Panc1 (cell line): ENCODE data around the gene PPARD. TPM values are rescaled to one million over a fixed set of nuclear protein-coding genes. Genes with fewer than 3 reads are reported as not detected.

Experiments used
- ATAC-seq: fragments of 200-7000 bp; cut with Tn5 transposase; 2 replicates; pipeline ENCODE4 v1.9.1; 2020; ENCODE audit warnings: mild to moderate bottlenecking, moderate library complexity
- BruUV-seq: library from RNA; stranded (reverse); fragments of 400-500 nt; replicated peaks from 2 replicates; lab custom pipeline; 2021; lab: Mats Ljungman, UMichigan
- CTCF ChIA-PET: fragments of 300-600 bp; sonication (Branson Sonifier 250); formaldehyde crosslinking; loops from one replicate; lab custom pipeline; 2022; ENCODE audit warnings: antibody characterized with exemption; lab: Charles Lee
- POLR2A ChIA-PET: fragments of 300-600 bp; sonication (Branson Sonifier 250); formaldehyde crosslinking; loops from one replicate; lab custom pipeline; 2022; ENCODE audit warnings: antibody characterized with exemption; lab: Charles Lee
- DNase-seq: peaks from one replicate; pipeline ENCODE4 v3.0.0-alpha.2; 2010; ENCODE audit warnings: low read depth, low spot score
- H3K27ac ChIP-seq: 2 replicates; pipeline ENCODE4 v1.5.1; 2011; ENCODE audit warnings: mild to moderate bottlenecking, low read length, inconsistent platforms
- H3K27me3 ChIP-seq: fragments of 200-500 bp; sonication (Bioruptor generic); 2 replicates; pipeline ENCODE4 v1.6.0; 2014; ENCODE audit warnings: low read length, inconsistent platforms; ENCODE audit not compliant: control insufficient read depth, insufficient read depth
- H3K36me3 ChIP-seq: fragments of 200-500 bp; sonication (Bioruptor generic); 2 replicates; pipeline ENCODE4 v1.5.1; 2014; ENCODE audit warnings: inconsistent platforms, mild to moderate bottlenecking, low read length, moderate library complexity; ENCODE audit not compliant: control insufficient read depth, insufficient read depth
- H3K4me1 ChIP-seq: 2 replicates; pipeline ENCODE4 v1.5.1; 2011; ENCODE audit warnings: inconsistent platforms, mild to moderate bottlenecking, low read length, moderate library complexity; ENCODE audit not compliant: control insufficient read depth, insufficient read depth
- H3K4me3 ChIP-seq, 2 experiments: 2 replicates each; pipeline ENCODE4 v1.5.1; 2011 to 2012; ENCODE audit warnings: low read depth in 2 of 2, low read length in 2 of 2, mild to moderate bottlenecking in 2 of 2, inconsistent platforms in 1 of 2, moderate library complexity in 1 of 2
- H3K9me3 ChIP-seq: fragments of 200-500 bp; sonication (Bioruptor generic); 2 replicates; pipeline ENCODE4 v1.5.1; 2014; ENCODE audit warnings: low read depth, mild to moderate bottlenecking, inconsistent platforms, low read length, moderate library complexity; ENCODE audit not compliant: control insufficient read depth, insufficient read depth
- CTCF ChIP-seq: fragments of 450-650 bp; IDR thresholded peaks from 2 replicates; pipeline ENCODE4 v1.5.1; 2017; ENCODE audit warnings: mild to moderate bottlenecking
- POLR2AphosphoS5 ChIP-seq: IDR thresholded peaks from 2 replicates; pipeline ENCODE4 v1.6.1; 2012; ENCODE audit warnings: mild to moderate bottlenecking, low read depth, low read length, moderate library complexity
- REST ChIP-seq, 2 experiments: IDR thresholded peaks; 2 replicates each; pipeline ENCODE4 v1.6.1; 2011 to 2012; ENCODE audit warnings: low read depth in 2 of 2, control low read depth in 1 of 2, low read length in 1 of 2, mild to moderate bottlenecking in 1 of 2, moderate library complexity in 1 of 2; ENCODE audit not compliant: insufficient read depth in 1 of 2
- SIN3A ChIP-seq: IDR thresholded peaks from 2 replicates; pipeline ENCODE4 v1.6.1; 2012; ENCODE audit warnings: low read depth, mild to moderate bottlenecking, low read length, moderate library complexity, borderline replicate concordance; ENCODE audit not compliant: insufficient read depth
- TCF7L2 ChIP-seq: IDR thresholded peaks from 2 replicates; pipeline ENCODE4 v1.6.1; 2011; ENCODE audit warnings: mild to moderate bottlenecking, low read depth, low read length, inconsistent platforms
- in situ Hi-C: cut with HindIII; loops from 2 replicates; pipeline ENCODE4 v1.10.0; 2016; ENCODE audit warnings: low sequenced_read_pairs, low pct_unique_long_range_greater_than_20kb
- intact Hi-C: fragments of 100-400 bp; cut with micrococcal nuclease; formaldehyde crosslinking; loops from one replicate; pipeline ENCODE4 v1.10.0; 2022; ENCODE audit not compliant: unreplicated experiment
- total RNA-seq: library from RNA; stranded (reverse); gene quantifications from one replicate; pipeline ENCODE4 v1.2.1, GENCODE V29; 2021; ENCODE audit not compliant: unreplicated experiment

The PPARD gene
- total RNA-seq, 1 experiment from 2014 or later, result 14.4 TPM

- H3K27me3 ChIP-seq, result no peaks in the 10 kb centered on the region
- no peak for DNase-seq
- ATAC-seq, result no peak
- ChIA-PET CTCF (interaction anchor here (0.6 to 1.4 kb wide), 4 partner anchors 10 to 105 kb away, joined by 3 to 7 read pairs (median 4); no protein-coding TSS in a partner anchor), POLR2A (interaction anchor here (0.6 kb wide), 2 partner anchors 29 to 120 kb away, joined by 4 to 10 read pairs; no protein-coding TSS in a partner anchor)
- BruUV-seq, result TSS peak; percentile 80
- peak overlapping the region; percentile 83 to 89 for H3K4me3 ChIP-seq
- in situ Hi-C loops, result no loop called here
- peak overlapping the region; percentile 51; the same call in 1 of the 2 replicates for H3K27ac ChIP-seq
- no peaks in the 10 kb centered on the region; the same call in 1 of the 2 replicates for H3K36me3 ChIP-seq
- H3K9me3 ChIP-seq, result no peaks in the 10 kb centered on the region
- H3K4me1 ChIP-seq, result peaks cover 10% of the 10 kb centered on the region
- intact Hi-C loops, result loop anchor here (2.0 kb wide), 1 partner anchor 71 kb away; no protein-coding TSS in a partner anchor
- no peak for TF ChIP-seq POLR2AphosphoS5
- TF ChIP-seq REST (IDR thresholded peaks at IDR 0.05; ENCODE audit: insufficient read depth in 1 of 2, low read depth in 2 of 2, low read length in 1 of 2), result no peak
- TF ChIP-seq CTCF, result no peak
- TF ChIP-seq SIN3A, result no peak
- TF ChIP-seq TCF7L2, result no peak
Measured at GRCh38 chr6:35343835-35344550, 1.6 kb downstream of the PPARD start.

GRCh38 chr6:35351422-35351821, 9.1 kb downstream of the PPARD start:
- Histone ChIP-seq H3K36me3 (peaks cover 2% of the 10 kb centered on the region; the same call in 1 of the 2 replicates), H3K4me1 (no peaks in the 10 kb centered on the region), H3K4me3 (no peak overlapping the region), H3K27me3 (no peaks in the 10 kb centered on the region), H3K9me3 (no peaks in the 10 kb centered on the region), H3K27ac (no peak overlapping the region)
- TF ChIP-seq CTCF, result no peak
- no peak for TF ChIP-seq POLR2AphosphoS5
- no peak for TF ChIP-seq REST (IDR thresholded peaks at IDR 0.05; ENCODE audit: insufficient read depth in 1 of 2, low read depth in 2 of 2, low read length in 1 of 2)
- intact Hi-C loops, result no loop called here
- in situ Hi-C loops, result no loop called here
- ChIA-PET CTCF (interaction anchor here (0.7 kb wide), 1 partner anchor 9 kb away, joined by 14 read pairs; no protein-coding TSS in a partner anchor), POLR2A (no interaction called here)
- ATAC-seq (no peak), DNase-seq (no peak)
- no TSS peak for BruUV-seq
